ENCODE results near the gene SRD5A3. TPM values are rescaled to one million over a fixed set of nuclear protein-coding genes. Genes with fewer than 3 reads are reported as not detected.

Gene SRD5A3
- total RNA-seq, 1 donor from 2014 or later, result 22.7 TPM

DNA sequence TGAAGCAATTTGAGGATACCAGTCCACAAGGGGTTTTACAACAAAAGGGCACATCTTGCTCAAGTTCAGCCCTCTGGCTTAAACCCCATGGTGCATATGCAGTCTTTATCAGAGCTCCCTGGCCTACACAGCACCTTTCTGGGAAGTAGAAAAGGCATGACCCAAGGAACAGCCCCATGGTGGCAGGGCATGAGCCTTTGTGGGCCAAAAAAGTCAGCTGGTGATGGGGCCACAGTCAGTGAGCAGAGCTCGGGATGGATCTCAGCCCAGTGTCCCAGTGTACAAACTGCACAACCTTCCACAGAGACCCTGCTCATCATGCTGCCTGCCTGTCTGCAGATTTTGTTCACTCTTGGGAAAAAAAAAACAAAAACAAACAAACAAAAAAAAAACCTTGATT is 27.4 kb downstream of the SRD5A3 start:
- Histone ChIP-seq H3K4me1 (peaks cover 8% of the 10 kb centered on the region), H3K9me3 (ENCODE audit: low read depth) (no peaks in the 10 kb centered on the region), H3K4me3 (no peak overlapping the region), H3K27me3 (no peaks in the 10 kb centered on the region), H3F3A (ENCODE audit: low read depth) (peaks cover 4% of the 10 kb centered on the region), H3K9ac (no peak overlapping the region), H3K27ac (no peak overlapping the region), H4K20me1 (ENCODE audit: low read depth) (no peaks in the 10 kb centered on the region), H3K4me2 (no peak overlapping the region), H3K36me3 (no peaks in the 10 kb centered on the region), H3K79me2 (ENCODE audit: low read depth) (no peaks in the 10 kb centered on the region), H2AFZ (replicated peaks) (no peak overlapping the region)
- TF ChIP-seq EZH2phosphoT487 (IDR thresholded peaks at IDR 0.05), result no peak
- TF ChIP-seq, protein P1, sequence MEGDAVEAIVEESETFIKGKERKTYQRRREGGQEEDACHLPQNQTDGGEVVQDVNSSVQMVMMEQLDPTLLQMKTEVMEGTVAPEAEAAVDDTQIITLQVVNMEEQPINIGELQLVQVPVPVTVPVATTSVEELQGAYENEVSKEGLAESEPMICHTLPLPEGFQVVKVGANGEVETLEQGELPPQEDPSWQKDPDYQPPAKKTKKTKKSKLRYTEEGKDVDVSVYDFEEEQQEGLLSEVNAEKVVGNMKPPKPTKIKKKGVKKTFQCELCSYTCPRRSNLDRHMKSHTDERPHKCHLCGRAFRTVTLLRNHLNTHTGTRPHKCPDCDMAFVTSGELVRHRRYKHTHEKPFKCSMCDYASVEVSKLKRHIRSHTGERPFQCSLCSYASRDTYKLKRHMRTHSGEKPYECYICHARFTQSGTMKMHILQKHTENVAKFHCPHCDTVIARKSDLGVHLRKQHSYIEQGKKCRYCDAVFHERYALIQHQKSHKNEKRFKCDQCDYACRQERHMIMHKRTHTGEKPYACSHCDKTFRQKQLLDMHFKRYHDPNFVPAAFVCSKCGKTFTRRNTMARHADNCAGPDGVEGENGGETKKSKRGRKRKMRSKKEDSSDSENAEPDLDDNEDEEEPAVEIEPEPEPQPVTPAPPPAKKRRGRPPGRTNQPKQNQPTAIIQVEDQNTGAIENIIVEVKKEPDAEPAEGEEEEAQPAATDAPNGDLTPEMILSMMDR (IDR thresholded peaks at IDR 0.05), result no peak
- no peaks in the 10 kb centered on the region for H3K9me3 Mint-ChIP-seq
- H3K4me3 Mint-ChIP-seq, result no peak overlapping the region
- H3K27me3 Mint-ChIP-seq (ENCODE audit: insufficient read depth, low read depth), result peaks cover 4% of the 10 kb centered on the region
- H3K27ac Mint-ChIP-seq, result no peak overlapping the region
- no peaks in the 10 kb centered on the region for H3K4me1 Mint-ChIP-seq
- DNase-seq (ENCODE audit: low spot score), result no peak
- peaks cover 6% of the 10 kb centered on the region for H3K36me3 Mint-ChIP-seq

DNA sequence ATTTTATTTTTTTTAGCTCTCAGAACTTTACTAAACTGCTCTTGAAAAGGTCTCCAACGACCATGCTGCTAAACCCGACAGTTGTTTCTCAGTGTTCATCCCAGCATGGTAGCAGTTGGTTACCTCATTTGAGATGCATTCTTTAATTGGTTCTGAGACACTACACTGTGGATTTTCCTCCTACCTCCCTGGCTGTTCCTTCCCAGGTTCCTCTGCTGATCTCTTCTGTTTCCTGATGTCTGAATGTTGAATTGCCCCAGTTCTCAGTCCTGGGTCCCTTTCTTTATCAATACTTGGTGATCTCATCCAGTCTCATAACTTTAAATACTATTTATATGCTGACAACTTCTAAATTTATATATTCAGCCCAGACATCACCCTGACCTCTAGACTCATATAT is 30.7 kb downstream of the SRD5A3 start:
- Histone ChIP-seq H3K9me3 (ENCODE audit: low read depth) (no peaks in the 10 kb centered on the region), H3K4me2 (no peak overlapping the region), H3F3A (ENCODE audit: low read depth) (peaks cover 4% of the 10 kb centered on the region), H4K20me1 (ENCODE audit: low read depth) (no peaks in the 10 kb centered on the region), H3K27me3 (no peaks in the 10 kb centered on the region), H3K4me1 (peaks cover 8% of the 10 kb centered on the region), H2AFZ (replicated peaks) (no peak overlapping the region), H3K36me3 (no peaks in the 10 kb centered on the region), H3K27ac (no peak overlapping the region), H3K79me2 (ENCODE audit: low read depth) (no peaks in the 10 kb centered on the region), H3K4me3 (no peak overlapping the region), H3K9ac (no peak overlapping the region)
- Mint-ChIP-seq H3K4me1 (no peaks in the 10 kb centered on the region), H3K9me3 (no peaks in the 10 kb centered on the region), H3K27me3 (ENCODE audit: insufficient read depth, low read depth) (no peaks in the 10 kb centered on the region), H3K4me3 (no peak overlapping the region), H3K36me3 (no peaks in the 10 kb centered on the region), H3K27ac (no peak overlapping the region)
- DNase-seq (ENCODE audit: low spot score), result no peak
- TF ChIP-seq, protein P1 (IDR thresholded peaks at IDR 0.05), result no peak
- no peak for TF ChIP-seq EZH2phosphoT487 (IDR thresholded peaks at IDR 0.05)
- no peak for TF ChIP-seq EZH2 (IDR thresholded peaks at IDR 0.05)

DNA sequence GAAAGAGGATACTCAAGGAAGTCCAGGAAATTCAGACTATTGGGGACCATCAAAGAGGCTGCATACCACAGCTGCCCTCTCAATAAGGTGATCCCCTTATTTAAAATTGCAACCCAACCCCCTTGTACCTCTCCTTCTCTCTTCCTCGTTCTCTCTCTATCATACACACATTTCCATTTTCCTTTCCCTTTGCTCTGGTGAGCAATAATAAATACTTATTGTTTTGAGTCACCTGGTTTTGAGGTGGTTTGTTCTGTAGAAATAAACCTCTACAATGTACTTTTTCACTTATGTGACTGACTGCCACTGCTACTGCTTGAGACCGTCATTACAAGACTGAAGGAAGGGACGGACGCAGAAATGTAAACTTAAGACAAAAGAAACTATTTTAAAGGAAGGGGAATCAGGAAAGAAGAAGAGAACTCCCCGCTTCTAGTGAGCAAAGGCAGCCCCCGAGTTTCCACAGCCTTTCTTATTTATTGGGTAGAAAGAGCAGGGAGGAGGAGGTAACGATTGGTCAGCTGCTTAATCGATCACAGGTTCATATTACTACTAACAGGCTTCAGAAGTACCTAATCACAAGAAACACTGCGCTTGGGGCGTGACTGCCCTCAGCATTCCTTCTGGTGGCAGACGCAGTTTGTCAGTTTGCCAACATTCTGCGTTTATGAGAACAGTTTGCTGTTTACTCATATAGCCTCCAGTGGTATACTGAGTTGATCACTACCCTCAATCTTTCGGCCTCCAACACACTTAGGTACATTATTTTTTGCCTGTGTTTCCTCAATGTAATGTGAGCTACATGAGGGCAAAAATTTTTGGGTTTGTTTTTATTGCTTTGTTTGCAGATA is 32.8 kb downstream of the SRD5A3 start:
- no peaks in the 10 kb centered on the region for H3K36me3 Mint-ChIP-seq
- H3K4me1 ChIP-seq, result peaks cover 8% of the 10 kb centered on the region
- no peaks in the 10 kb centered on the region for H3K27me3 Mint-ChIP-seq (ENCODE audit: insufficient read depth, low read depth)
- H3K27me3 ChIP-seq, result no peaks in the 10 kb centered on the region
- no peak overlapping the region for H3K4me3 ChIP-seq
- H3K9me3 Mint-ChIP-seq, result no peaks in the 10 kb centered on the region
- H3K4me3 Mint-ChIP-seq, result no peak overlapping the region
- H3F3A ChIP-seq (ENCODE audit: low read depth), result peaks cover 4% of the 10 kb centered on the region
- TF ChIP-seq, protein P1 (IDR thresholded peaks at IDR 0.05), result no peak
- no peak for TF ChIP-seq EZH2phosphoT487 (IDR thresholded peaks at IDR 0.05)
- no peak for TF ChIP-seq EZH2 (IDR thresholded peaks at IDR 0.05)
- H3K79me2 ChIP-seq (ENCODE audit: low read depth), result no peaks in the 10 kb centered on the region
- no peak overlapping the region for H3K4me2 ChIP-seq
- no peak overlapping the region for H3K27ac ChIP-seq
- no peak overlapping the region for H3K9ac ChIP-seq
- H2AFZ ChIP-seq (replicated peaks), result no peak overlapping the region
- no peaks in the 10 kb centered on the region for H4K20me1 ChIP-seq (ENCODE audit: low read depth)
- H3K27ac Mint-ChIP-seq, result no peak overlapping the region
- no peaks in the 10 kb centered on the region for H3K36me3 ChIP-seq
- no peaks in the 10 kb centered on the region for H3K4me1 Mint-ChIP-seq
- no peaks in the 10 kb centered on the region for H3K9me3 ChIP-seq (ENCODE audit: low read depth)
- no peak for DNase-seq (ENCODE audit: low spot score)
